Sigmoid colon (tissue), 4 donors: Measurements from ENCODE around the gene RBFOX2.
"Not testable (repeated sequence)": the region's sequence is repeated elsewhere in the genome, so short reads cannot be mapped to it uniquely, and the experiment has no call there.

Source experiments
- EP300 ChIP-seq, 4 donors: sonication (generic); formaldehyde crosslinking; IDR thresholded peaks; one replicate each; pipeline ENCODE4 v1.6.1; 2017; ENCODE audit warnings: antibody characterized with exemption in 4 of 4
- POLR2A ChIP-seq, 2 donors: fragments of 450-650 bp; IDR thresholded peaks; one replicate each; pipeline ENCODE4 v1.6.1; 2016; ENCODE audit warnings: antibody characterized with exemption in 2 of 2, mild to moderate bottlenecking in 2 of 2, moderate library complexity in 2 of 2
- POLR2AphosphoS5 ChIP-seq, 4 donors: sonication (generic); formaldehyde crosslinking; IDR thresholded peaks; one replicate each; pipeline ENCODE4 v1.6.1; 2017; ENCODE audit warnings: antibody characterized with exemption in 4 of 4
- TF ChIP-seq, protein P1 (sequence below), 4 experiments: fragments of 450-650 bp in 3 of 4; fragments of 200-600 bp in 1 of 4; IDR thresholded peaks; one replicate each; pipeline ENCODE4 v1.5.1; 2016 to 2019; ENCODE audit warnings: antibody characterized with exemption in 4 of 4, mild to moderate bottlenecking in 3 of 4, moderate library complexity in 2 of 4

DNA sequence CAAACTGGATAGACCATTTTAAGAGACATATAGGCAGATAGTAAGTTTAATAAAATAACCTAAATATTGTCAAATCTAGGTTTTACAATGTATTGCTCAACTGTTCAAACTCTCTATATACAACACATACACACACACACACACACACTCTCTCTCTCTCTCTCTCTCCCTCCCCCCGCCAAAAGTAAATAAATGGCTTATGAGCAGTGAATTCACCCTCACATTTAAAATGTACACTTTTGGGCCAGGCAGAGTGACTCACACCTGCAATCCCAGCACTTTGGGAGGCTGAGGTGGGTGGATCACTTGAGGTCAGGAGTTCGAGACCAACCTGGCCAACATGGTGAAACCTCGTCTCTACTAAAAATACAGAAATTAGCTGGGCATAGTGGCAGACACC, 227.3 kb downstream of the RBFOX2 start:
- TF ChIP-seq, protein P1, sequence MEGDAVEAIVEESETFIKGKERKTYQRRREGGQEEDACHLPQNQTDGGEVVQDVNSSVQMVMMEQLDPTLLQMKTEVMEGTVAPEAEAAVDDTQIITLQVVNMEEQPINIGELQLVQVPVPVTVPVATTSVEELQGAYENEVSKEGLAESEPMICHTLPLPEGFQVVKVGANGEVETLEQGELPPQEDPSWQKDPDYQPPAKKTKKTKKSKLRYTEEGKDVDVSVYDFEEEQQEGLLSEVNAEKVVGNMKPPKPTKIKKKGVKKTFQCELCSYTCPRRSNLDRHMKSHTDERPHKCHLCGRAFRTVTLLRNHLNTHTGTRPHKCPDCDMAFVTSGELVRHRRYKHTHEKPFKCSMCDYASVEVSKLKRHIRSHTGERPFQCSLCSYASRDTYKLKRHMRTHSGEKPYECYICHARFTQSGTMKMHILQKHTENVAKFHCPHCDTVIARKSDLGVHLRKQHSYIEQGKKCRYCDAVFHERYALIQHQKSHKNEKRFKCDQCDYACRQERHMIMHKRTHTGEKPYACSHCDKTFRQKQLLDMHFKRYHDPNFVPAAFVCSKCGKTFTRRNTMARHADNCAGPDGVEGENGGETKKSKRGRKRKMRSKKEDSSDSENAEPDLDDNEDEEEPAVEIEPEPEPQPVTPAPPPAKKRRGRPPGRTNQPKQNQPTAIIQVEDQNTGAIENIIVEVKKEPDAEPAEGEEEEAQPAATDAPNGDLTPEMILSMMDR (IDR thresholded peaks at IDR 0.05) = not testable (repeated sequence)
- not testable (repeated sequence) for TF ChIP-seq POLR2A, EP300, POLR2AphosphoS5 (IDR thresholded peaks at IDR 0.05)
